GM23338 (cell line): Measurements from ENCODE around the gene GRIN3A. TPM values are rescaled to one million over a fixed set of nuclear protein-coding genes. Genes with fewer than 3 reads are reported as not detected.

Experiments used
- ATAC-seq: fragments of 200-7000 bp; cut with Tn5 transposase; 3 replicates; pipeline ENCODE4 v1.9.1; 2020
- DNase-seq: peaks from one replicate; pipeline ENCODE4 v3.0.0-alpha.2; 2015; ENCODE audit warnings: low spot score
- H2AFZ ChIP-seq: fragments of 200-600 bp; sonication (generic); 2 replicates; pipeline ENCODE4 v1.8.0; 2016; ENCODE audit warnings: antibody characterized with exemption, mild to moderate bottlenecking, moderate library complexity
- H3F3A ChIP-seq: fragments of 200-600 bp; sonication (generic); replicated peaks from 2 replicates; pipeline ENCODE4 v1.8.0; 2017; ENCODE audit warnings: antibody characterized with exemption, mixed run types, low read depth
- H3K27ac ChIP-seq: fragments of 200-600 bp; sonication (generic); 2 replicates; pipeline ENCODE4 v1.6.1; 2016; ENCODE audit warnings: low read depth
- H3K27me3 ChIP-seq: fragments of 200-600 bp; sonication (generic); 2 replicates; pipeline ENCODE4 v1.8.0; 2016; ENCODE audit warnings: mild to moderate bottlenecking, mixed run types, moderate library complexity; ENCODE audit not compliant: insufficient read depth
- H3K36me3 ChIP-seq: fragments of 200-600 bp; sonication (generic); 2 replicates; pipeline ENCODE4 v1.8.0; 2016; ENCODE audit warnings: mild to moderate bottlenecking; ENCODE audit not compliant: insufficient read depth
- H3K4me1 ChIP-seq: fragments of 200-600 bp; sonication (generic); 2 replicates; pipeline ENCODE4 v1.8.0; 2016; ENCODE audit warnings: mild to moderate bottlenecking, moderate library complexity; ENCODE audit not compliant: insufficient read depth
- H3K4me2 ChIP-seq: fragments of 200-600 bp; sonication (generic); 2 replicates; pipeline ENCODE4 v1.7.1; 2017; ENCODE audit warnings: mixed run types
- H3K4me3 ChIP-seq: fragments of 200-600 bp; sonication (generic); 2 replicates; pipeline ENCODE4 v1.6.1; 2016; ENCODE audit warnings: mixed run types
- H3K79me2 ChIP-seq: fragments of 200-600 bp; sonication (generic); replicated peaks from 2 replicates; pipeline ENCODE4 v1.8.0; 2017; ENCODE audit warnings: mild to moderate bottlenecking; ENCODE audit not compliant: insufficient read depth
- H3K9me2 ChIP-seq: fragments of 200-600 bp; sonication (generic); 2 replicates; pipeline ENCODE4 v1.8.0; 2017; ENCODE audit not compliant: insufficient read depth
- H4K20me1 ChIP-seq: fragments of 200-600 bp; sonication (generic); replicated peaks from 2 replicates; pipeline ENCODE4 v1.8.0; 2017; ENCODE audit warnings: mild to moderate bottlenecking; ENCODE audit not compliant: insufficient read depth
- H3K27ac Mint-ChIP-seq: 2 replicates; pipeline ENCODE4 v1.8.0; 2020; ENCODE audit warnings: inconsistent platforms, mild to moderate bottlenecking, moderate library complexity, mixed read lengths
- H3K27me3 Mint-ChIP-seq: 3 replicates; pipeline ENCODE4 v1.8.0; 2022; ENCODE audit warnings: low read depth, mild to moderate bottlenecking, moderate library complexity, mixed read lengths, inconsistent platforms; ENCODE audit not compliant: insufficient read depth, poor library complexity
- H3K36me3 Mint-ChIP-seq: 3 replicates; pipeline ENCODE4 v1.8.0; 2021; ENCODE audit warnings: low read depth, mild to moderate bottlenecking, inconsistent platforms, moderate library complexity, mixed read lengths
- H3K4me1 Mint-ChIP-seq: 3 replicates; pipeline ENCODE4 v1.8.0; 2020; ENCODE audit warnings: mild to moderate bottlenecking, inconsistent platforms, mixed read lengths
- H3K4me3 Mint-ChIP-seq: 3 replicates; pipeline ENCODE4 v1.8.0; 2021; ENCODE audit warnings: moderate library complexity, mild to moderate bottlenecking, inconsistent platforms, mixed read lengths
- H3K9me3 Mint-ChIP-seq: 3 replicates; pipeline ENCODE4 v1.8.0; 2020; ENCODE audit warnings: moderate library complexity, mild to moderate bottlenecking, inconsistent platforms, mixed read lengths
- CREB1 ChIP-seq: fragments of 250-450 bp; sonication (Bioruptor Pico); IDR thresholded peaks from 2 replicates; pipeline ENCODE4 v1.5.0; 2020; ENCODE audit warnings: low read depth, mild to moderate bottlenecking, moderate library complexity
- EZH2phosphoT487 ChIP-seq: fragments of 200-600 bp; sonication (generic); IDR thresholded peaks from one replicate; pipeline ENCODE4 v1.8.1; 2018; ENCODE audit warnings: antibody characterized with exemption; ENCODE audit not compliant: unreplicated experiment
- JUNB ChIP-seq: IDR thresholded peaks from one replicate; pipeline ENCODE4 v1.6.1; 2016; ENCODE audit warnings: antibody characterized with exemption; ENCODE audit not compliant: unreplicated experiment
- NANOG ChIP-seq: IDR thresholded peaks from 2 replicates; pipeline ENCODE4 v1.6.1; 2016; ENCODE audit warnings: antibody characterized with exemption, borderline replicate concordance
- POLR2AphosphoS5 ChIP-seq: IDR thresholded peaks from 2 replicates; pipeline ENCODE4 v1.6.1; 2016; ENCODE audit warnings: antibody characterized with exemption, low read depth
- STAT1 ChIP-seq: IDR thresholded peaks from one replicate; pipeline ENCODE4 v1.6.1; 2016; ENCODE audit warnings: antibody characterized with exemption; ENCODE audit not compliant: unreplicated experiment
- ZNF114 ChIP-seq: fragments of 250-450 bp; sonication (Bioruptor Pico); IDR thresholded peaks from 2 replicates; pipeline ENCODE4 v1.5.0; 2020; ENCODE audit warnings: mild to moderate bottlenecking, moderate library complexity
- ZNF331 ChIP-seq: fragments of 250-450 bp; sonication (Bioruptor Pico); IDR thresholded peaks from 2 replicates; pipeline ENCODE4 v1.5.0; 2020; ENCODE audit warnings: low read depth, mild to moderate bottlenecking, moderate library complexity
- polyA plus RNA-seq: library from polyadenylated mRNA; unstranded; fragments of >200 nt; fragmentation: Nextera tagmentation; extraction: Ambion mirVana; gene quantifications from 2 replicates; pipeline ENCODE4 v1.2.1, GENCODE V29; 2016
- total RNA-seq: library from RNA; depleted of rRNA; stranded (reverse); fragments of >200 nt; shearing (Covaris generic); gene quantifications from 2 replicates; pipeline ENCODE4 v1.2.3, GENCODE V29; 2014
- TF ChIP-seq, protein P1 (sequence below): IDR thresholded peaks from 2 replicates; pipeline ENCODE4 v1.6.1; 2016; ENCODE audit warnings: antibody characterized with exemption
- TF ChIP-seq, protein P2 (sequence below), 2 experiments: fragments of 200-600 bp in 1 of 2; sonication (generic) in 1 of 2; conservative IDR thresholded peaks; 2 replicates each; pipeline versions ENCODE4 v1.5.1 to v1.6.1; 2016 to 2017; ENCODE audit warnings: antibody characterized with exemption in 2 of 2, low read depth in 2 of 2, mild to moderate bottlenecking in 2 of 2, moderate library complexity in 1 of 2
- TF ChIP-seq, protein P3 (sequence below): fragments of 250-450 bp; sonication (Bioruptor Pico); IDR thresholded peaks from 2 replicates; pipeline ENCODE4 v1.5.0; 2020; ENCODE audit warnings: mild to moderate bottlenecking, moderate library complexity
- TF ChIP-seq, protein P4 (sequence below): IDR thresholded peaks from one replicate; pipeline ENCODE4 v1.6.1; 2018; ENCODE audit warnings: antibody characterized with exemption; ENCODE audit not compliant: unreplicated experiment

Gene GRIN3A
- total and polyA plus RNA-seq, 2 experiments from 2014 or later, result 0.03 to 0.05 TPM

DNA sequence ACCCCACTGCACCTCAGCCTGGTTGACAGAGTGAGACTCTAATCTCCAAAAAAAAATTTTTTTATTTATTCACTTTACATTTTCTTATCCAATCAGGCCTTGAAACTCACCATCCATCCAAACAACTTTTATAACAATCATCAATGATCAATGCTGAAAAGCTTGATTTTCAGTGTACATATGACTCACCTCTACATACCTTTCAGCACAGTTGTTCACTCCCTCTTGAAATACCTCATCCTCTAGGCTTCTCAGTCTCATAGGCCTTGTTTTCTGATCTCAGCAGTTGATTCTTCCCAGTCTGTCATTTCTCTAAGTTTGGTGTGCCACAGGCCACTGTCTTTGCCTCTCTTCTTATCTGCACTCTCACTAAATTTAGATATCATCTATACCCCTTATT lies 36.2 kb downstream of the GRIN3A start (continued):
- no peak for TF ChIP-seq JUNB
- no peak for TF ChIP-seq NANOG
- TF ChIP-seq ZNF114 (CRISPR knock-in tag), result no peak
- no peak for TF ChIP-seq CREB1 (CRISPR knock-in tag)

DNA sequence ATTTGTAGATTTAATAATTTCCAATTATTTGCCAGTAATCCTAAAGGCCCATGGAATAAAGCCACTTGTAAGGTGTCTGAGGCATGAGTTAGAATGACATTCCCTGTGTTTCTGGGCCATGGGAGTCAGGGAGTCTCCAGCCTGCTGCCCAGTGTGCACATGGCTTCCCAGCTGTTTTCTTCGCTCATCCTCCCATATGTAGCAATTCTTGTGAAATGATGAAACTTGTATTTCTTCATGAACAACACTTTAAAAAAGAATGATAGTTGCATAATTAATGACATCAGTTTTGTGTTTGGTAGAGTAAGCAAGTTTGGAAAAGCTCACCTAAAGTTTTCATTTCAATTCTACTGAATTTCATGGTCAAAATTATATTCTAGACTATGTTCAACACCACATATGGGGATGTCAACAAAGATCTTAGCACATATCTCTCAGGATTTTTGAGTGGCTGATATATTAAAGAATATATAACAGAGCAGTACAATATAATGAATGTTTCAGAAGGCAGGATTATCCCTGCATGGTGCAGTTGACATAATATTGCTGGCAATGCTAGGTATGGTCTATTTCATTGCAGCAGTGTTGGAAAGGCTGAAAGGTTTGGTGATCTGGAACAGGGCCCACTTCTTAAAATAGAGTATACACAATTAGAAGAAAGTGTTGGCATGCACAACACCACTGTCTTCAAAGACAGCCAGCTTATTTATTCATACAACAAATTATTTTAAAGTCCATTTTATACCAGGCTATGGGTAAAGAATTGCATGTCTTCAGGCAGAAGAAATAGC lies 44.7 kb downstream of the GRIN3A start:
- no peaks in the 10 kb centered on the region for H3K9me2 ChIP-seq
- no peaks in the 10 kb centered on the region for H3K36me3 ChIP-seq
- Mint-ChIP-seq H3K9me3 (no peaks in the 10 kb centered on the region), H3K4me1 (peaks cover 2% of the 10 kb centered on the region; the same call in 1 of the 3 replicates), H3K4me3 (no peak overlapping the region), H3K36me3 (no peaks in the 10 kb centered on the region), H3K27ac (no peak overlapping the region), H3K27me3 (no peaks in the 10 kb centered on the region)
- H2AFZ ChIP-seq, result no peak overlapping the region
- no peak overlapping the region for H3K4me2 ChIP-seq
- no peaks in the 10 kb centered on the region for H3K4me1 ChIP-seq
- H4K20me1 ChIP-seq, result no peaks in the 10 kb centered on the region
- no peak overlapping the region for H3K4me3 ChIP-seq
- TF ChIP-seq EZH2phosphoT487, result no peak
- TF ChIP-seq, protein P1, sequence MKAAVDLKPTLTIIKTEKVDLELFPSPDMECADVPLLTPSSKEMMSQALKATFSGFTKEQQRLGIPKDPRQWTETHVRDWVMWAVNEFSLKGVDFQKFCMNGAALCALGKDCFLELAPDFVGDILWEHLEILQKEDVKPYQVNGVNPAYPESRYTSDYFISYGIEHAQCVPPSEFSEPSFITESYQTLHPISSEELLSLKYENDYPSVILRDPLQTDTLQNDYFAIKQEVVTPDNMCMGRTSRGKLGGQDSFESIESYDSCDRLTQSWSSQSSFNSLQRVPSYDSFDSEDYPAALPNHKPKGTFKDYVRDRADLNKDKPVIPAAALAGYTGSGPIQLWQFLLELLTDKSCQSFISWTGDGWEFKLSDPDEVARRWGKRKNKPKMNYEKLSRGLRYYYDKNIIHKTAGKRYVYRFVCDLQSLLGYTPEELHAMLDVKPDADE, result no peak
- no peak for TF ChIP-seq POLR2AphosphoS5
- TF ChIP-seq, protein P2, sequence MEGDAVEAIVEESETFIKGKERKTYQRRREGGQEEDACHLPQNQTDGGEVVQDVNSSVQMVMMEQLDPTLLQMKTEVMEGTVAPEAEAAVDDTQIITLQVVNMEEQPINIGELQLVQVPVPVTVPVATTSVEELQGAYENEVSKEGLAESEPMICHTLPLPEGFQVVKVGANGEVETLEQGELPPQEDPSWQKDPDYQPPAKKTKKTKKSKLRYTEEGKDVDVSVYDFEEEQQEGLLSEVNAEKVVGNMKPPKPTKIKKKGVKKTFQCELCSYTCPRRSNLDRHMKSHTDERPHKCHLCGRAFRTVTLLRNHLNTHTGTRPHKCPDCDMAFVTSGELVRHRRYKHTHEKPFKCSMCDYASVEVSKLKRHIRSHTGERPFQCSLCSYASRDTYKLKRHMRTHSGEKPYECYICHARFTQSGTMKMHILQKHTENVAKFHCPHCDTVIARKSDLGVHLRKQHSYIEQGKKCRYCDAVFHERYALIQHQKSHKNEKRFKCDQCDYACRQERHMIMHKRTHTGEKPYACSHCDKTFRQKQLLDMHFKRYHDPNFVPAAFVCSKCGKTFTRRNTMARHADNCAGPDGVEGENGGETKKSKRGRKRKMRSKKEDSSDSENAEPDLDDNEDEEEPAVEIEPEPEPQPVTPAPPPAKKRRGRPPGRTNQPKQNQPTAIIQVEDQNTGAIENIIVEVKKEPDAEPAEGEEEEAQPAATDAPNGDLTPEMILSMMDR (conservative IDR thresholded peaks at IDR 0.05; ENCODE audit: low read depth in 2 of 2), result no peak
- no peak for TF ChIP-seq NANOG
- no peak for TF ChIP-seq STAT1
- no peak for TF ChIP-seq ZNF331
- TF ChIP-seq, protein P3, sequence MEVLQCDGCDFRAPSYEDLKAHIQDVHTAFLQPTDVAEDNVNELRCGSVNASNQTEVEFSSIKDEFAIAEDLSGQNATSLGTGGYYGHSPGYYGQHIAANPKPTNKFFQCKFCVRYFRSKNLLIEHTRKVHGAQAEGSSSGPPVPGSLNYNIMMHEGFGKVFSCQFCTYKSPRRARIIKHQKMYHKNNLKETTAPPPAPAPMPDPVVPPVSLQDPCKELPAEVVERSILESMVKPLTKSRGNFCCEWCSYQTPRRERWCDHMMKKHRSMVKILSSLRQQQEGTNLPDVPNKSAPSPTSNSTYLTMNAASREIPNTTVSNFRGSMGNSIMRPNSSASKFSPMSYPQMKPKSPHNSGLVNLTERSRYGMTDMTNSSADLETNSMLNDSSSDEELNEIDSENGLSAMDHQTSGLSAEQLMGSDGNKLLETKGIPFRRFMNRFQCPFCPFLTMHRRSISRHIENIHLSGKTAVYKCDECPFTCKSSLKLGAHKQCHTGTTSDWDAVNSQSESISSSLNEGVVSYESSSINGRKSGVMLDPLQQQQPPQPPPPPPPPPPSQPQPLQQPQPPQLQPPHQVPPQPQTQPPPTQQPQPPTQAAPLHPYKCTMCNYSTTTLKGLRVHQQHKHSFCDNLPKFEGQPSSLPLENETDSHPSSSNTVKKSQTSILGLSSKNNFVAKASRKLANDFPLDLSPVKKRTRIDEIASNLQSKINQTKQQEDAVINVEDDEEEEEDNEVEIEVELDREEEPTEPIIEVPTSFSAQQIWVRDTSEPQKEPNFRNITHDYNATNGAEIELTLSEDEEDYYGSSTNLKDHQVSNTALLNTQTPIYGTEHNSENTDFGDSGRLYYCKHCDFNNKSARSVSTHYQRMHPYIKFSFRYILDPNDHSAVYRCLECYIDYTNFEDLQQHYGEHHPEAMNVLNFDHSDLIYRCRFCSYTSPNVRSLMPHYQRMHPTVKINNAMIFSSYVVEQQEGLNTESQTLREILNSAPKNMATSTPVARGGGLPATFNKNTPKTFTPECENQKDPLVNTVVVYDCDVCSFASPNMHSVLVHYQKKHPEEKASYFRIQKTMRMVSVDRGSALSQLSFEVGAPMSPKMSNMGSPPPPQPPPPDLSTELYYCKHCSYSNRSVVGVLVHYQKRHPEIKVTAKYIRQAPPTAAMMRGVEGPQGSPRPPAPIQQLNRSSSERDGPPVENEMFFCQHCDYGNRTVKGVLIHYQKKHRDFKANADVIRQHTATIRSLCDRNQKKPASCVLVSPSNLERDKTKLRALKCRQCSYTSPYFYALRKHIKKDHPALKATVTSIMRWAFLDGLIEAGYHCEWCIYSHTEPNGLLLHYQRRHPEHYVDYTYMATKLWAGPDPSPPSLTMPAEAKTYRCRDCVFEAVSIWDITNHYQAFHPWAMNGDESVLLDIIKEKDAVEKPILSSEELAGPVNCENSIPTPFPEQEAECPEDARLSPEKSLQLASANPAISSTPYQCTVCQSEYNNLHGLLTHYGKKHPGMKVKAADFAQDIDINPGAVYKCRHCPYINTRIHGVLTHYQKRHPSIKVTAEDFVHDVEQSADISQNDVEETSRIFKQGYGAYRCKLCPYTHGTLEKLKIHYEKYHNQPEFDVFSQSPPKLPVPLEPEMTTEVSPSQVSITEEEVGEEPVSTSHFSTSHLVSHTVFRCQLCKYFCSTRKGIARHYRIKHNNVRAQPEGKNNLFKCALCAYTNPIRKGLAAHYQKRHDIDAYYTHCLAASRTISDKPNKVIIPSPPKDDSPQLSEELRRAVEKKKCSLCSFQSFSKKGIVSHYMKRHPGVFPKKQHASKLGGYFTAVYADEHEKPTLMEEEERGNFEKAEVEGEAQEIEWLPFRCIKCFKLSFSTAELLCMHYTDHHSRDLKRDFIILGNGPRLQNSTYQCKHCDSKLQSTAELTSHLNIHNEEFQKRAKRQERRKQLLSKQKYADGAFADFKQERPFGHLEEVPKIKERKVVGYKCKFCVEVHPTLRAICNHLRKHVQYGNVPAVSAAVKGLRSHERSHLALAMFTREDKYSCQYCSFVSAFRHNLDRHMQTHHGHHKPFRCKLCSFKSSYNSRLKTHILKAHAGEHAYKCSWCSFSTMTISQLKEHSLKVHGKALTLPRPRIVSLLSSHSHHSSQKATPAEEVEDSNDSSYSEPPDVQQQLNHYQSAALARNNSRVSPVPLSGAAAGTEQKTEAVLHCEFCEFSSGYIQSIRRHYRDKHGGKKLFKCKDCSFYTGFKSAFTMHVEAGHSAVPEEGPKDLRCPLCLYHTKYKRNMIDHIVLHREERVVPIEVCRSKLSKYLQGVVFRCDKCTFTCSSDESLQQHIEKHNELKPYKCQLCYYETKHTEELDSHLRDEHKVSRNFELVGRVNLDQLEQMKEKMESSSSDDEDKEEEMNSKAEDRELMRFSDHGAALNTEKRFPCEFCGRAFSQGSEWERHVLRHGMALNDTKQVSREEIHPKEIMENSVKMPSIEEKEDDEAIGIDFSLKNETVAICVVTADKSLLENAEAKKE (CRISPR knock-in tag), result no peak
- TF ChIP-seq, protein P4, sequence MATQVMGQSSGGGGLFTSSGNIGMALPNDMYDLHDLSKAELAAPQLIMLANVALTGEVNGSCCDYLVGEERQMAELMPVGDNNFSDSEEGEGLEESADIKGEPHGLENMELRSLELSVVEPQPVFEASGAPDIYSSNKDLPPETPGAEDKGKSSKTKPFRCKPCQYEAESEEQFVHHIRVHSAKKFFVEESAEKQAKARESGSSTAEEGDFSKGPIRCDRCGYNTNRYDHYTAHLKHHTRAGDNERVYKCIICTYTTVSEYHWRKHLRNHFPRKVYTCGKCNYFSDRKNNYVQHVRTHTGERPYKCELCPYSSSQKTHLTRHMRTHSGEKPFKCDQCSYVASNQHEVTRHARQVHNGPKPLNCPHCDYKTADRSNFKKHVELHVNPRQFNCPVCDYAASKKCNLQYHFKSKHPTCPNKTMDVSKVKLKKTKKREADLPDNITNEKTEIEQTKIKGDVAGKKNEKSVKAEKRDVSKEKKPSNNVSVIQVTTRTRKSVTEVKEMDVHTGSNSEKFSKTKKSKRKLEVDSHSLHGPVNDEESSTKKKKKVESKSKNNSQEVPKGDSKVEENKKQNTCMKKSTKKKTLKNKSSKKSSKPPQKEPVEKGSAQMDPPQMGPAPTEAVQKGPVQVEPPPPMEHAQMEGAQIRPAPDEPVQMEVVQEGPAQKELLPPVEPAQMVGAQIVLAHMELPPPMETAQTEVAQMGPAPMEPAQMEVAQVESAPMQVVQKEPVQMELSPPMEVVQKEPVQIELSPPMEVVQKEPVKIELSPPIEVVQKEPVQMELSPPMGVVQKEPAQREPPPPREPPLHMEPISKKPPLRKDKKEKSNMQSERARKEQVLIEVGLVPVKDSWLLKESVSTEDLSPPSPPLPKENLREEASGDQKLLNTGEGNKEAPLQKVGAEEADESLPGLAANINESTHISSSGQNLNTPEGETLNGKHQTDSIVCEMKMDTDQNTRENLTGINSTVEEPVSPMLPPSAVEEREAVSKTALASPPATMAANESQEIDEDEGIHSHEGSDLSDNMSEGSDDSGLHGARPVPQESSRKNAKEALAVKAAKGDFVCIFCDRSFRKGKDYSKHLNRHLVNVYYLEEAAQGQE, result no peak
- TF ChIP-seq ZNF114 (CRISPR knock-in tag), result no peak
- TF ChIP-seq JUNB, result no peak
- no peak for ATAC-seq
- no peak overlapping the region for H3K27ac ChIP-seq
- no peaks in the 10 kb centered on the region for H3K79me2 ChIP-seq
- H3F3A ChIP-seq, result no peaks in the 10 kb centered on the region
- no peaks in the 10 kb centered on the region for H3K27me3 ChIP-seq
- no peak for DNase-seq
